ENCODE measurements around the gene OVOL1. TPM values are rescaled to one million over a fixed set of nuclear protein-coding genes. Genes with fewer than 3 reads are reported as not detected.

The OVOL1 gene
- total RNA-seq, 1 donor from 2014 or later, result 0.36 TPM

DNA sequence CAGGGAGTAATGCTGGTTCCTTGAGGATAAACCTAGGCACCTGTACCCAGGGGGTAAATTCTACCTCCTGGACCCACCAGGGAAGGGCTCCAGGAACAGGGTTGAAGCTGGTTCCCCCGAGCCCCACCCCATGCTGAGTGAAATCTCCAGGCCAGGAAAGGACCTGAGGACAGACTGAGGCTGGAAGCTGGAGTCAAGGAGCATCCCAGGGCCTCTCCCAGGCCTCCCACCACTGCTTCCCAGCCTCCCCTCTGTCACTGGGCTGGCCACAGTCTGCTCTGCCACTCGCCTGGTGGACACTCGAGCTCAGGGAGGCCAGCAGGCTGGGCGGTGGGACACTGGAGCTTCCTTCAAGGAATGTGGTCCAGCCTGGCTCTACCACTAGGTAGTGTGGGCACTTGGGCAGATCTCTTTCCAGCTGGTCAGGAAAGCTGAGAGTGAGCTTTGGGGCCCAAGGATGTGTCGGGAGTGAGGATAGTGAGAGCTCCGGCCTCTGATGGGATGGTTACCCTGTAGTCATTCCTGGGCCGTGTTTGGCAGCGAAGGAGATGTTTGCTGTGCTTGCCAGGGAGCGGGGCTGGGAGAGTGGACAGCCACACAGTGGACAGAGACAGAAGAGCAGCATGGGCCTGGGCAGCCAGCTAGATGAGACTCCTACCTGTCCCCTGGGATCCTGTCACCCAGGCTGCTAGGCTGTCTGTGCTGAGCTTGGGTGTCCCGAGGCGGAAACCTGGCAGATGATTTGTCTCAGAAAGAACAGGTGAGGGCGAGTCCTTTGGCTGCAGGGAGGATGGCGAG, 3.4 kb downstream of the OVOL1 start:
- Mint-ChIP-seq H3K27me3 (ENCODE audit: insufficient read depth) (peaks cover 31% of the 10 kb centered on the region), H3K4me1 (ENCODE audit: low read depth) (peaks cover 23% of the 10 kb centered on the region), H3K4me3 (no peak overlapping the region), H3K36me3 (ENCODE audit: low read depth) (no peaks in the 10 kb centered on the region), H3K9me3 (no peaks in the 10 kb centered on the region), H3K27ac (no peak overlapping the region)
- DNase-seq (ENCODE audit: low spot score), result no peak
- intact Hi-C loops (cut with micrococcal nuclease), result no loop called here

- peaks cover 17% of the 10 kb centered on the region for H3K4me1 Mint-ChIP-seq (ENCODE audit: low read depth)
- no peak for DNase-seq (ENCODE audit: low spot score)
- intact Hi-C loops (cut with micrococcal nuclease), result loop anchor here (1.0 kb wide), 3 partner anchors 11 to 211 kb away; partner anchors contain the start of genes AP5B1, BANF1 and EIF1AD
- H3K9me3 Mint-ChIP-seq, result no peaks in the 10 kb centered on the region
- H3K27me3 Mint-ChIP-seq (ENCODE audit: insufficient read depth), result peaks cover 24% of the 10 kb centered on the region
- no peaks in the 10 kb centered on the region for H3K36me3 Mint-ChIP-seq (ENCODE audit: low read depth)
- no peak overlapping the region for H3K4me3 Mint-ChIP-seq
- peak overlapping the region; percentile 34 for H3K27ac Mint-ChIP-seq
Observed at GRCh38 chr11:65790902-65791650, 4.2 kb downstream of the OVOL1 start.

GRCh38 chr11:65791719-65792213, 4.9 kb downstream of the OVOL1 start:
- Mint-ChIP-seq H3K27ac (peak overlapping the region; percentile 29), H3K9me3 (no peaks in the 10 kb centered on the region), H3K36me3 (ENCODE audit: low read depth) (no peaks in the 10 kb centered on the region), H3K4me3 (no peak overlapping the region), H3K27me3 (ENCODE audit: insufficient read depth) (peaks cover 24% of the 10 kb centered on the region), H3K4me1 (ENCODE audit: low read depth) (peaks cover 17% of the 10 kb centered on the region)
- peak; percentile 56 for DNase-seq (ENCODE audit: low spot score)
- intact Hi-C loops (cut with micrococcal nuclease), result loop anchor here (1.0 kb wide), 3 partner anchors 11 to 211 kb away; partner anchors contain the start of genes AP5B1, BANF1 and EIF1AD

DNA sequence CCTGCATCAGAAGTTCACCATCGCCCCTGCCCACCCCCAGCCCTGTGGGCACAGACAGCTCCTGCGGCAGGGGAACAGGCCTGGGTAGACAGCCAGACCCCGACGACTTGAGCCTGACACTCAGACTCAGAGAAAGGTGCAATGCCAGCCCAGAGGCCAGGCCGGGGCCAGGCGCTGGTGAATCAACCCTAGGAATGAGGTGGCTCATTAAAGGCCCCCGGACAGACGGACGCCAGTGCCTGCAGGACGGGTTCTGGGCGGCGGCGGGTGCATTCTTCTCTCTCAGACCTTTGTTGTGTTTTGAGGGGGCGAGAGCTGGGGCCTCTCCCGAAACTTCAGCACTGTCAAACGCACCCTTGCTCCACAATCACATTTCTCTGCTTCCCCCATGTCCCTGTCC, 5.6 kb downstream of the OVOL1 start:
- H3K4me3 Mint-ChIP-seq, result no peak overlapping the region
- H3K9me3 Mint-ChIP-seq, result no peaks in the 10 kb centered on the region
- peaks cover 20% of the 10 kb centered on the region for H3K27me3 Mint-ChIP-seq (ENCODE audit: insufficient read depth)
- peaks cover 17% of the 10 kb centered on the region for H3K4me1 Mint-ChIP-seq (ENCODE audit: low read depth)
- intact Hi-C loops (cut with micrococcal nuclease), result no loop called here
- H3K36me3 Mint-ChIP-seq (ENCODE audit: low read depth), result no peaks in the 10 kb centered on the region
- no peak for DNase-seq (ENCODE audit: low spot score)
- H3K27ac Mint-ChIP-seq, result peak overlapping the region; percentile 77

GRCh38 chr11:65793144-65793581, 6.3 kb downstream of the OVOL1 start:
- H3K9me3 Mint-ChIP-seq, result no peaks in the 10 kb centered on the region
- H3K36me3 Mint-ChIP-seq (ENCODE audit: low read depth), result no peaks in the 10 kb centered on the region
- peaks cover 14% of the 10 kb centered on the region for H3K4me1 Mint-ChIP-seq (ENCODE audit: low read depth)
- H3K27ac Mint-ChIP-seq, result no peak overlapping the region
- no peak overlapping the region for H3K4me3 Mint-ChIP-seq
- H3K27me3 Mint-ChIP-seq (ENCODE audit: insufficient read depth), result peaks cover 16% of the 10 kb centered on the region
- intact Hi-C loops (cut with micrococcal nuclease), result no loop called here
- DNase-seq (ENCODE audit: low spot score), result no peak

- intact Hi-C loops (cut with micrococcal nuclease), result no loop called here
- no peak for DNase-seq (ENCODE audit: low spot score)
- Mint-ChIP-seq H3K9me3 (no peaks in the 10 kb centered on the region), H3K4me1 (ENCODE audit: low read depth) (peaks cover 12% of the 10 kb centered on the region), H3K36me3 (ENCODE audit: low read depth) (no peaks in the 10 kb centered on the region), H3K27ac (no peak overlapping the region), H3K4me3 (no peak overlapping the region), H3K27me3 (ENCODE audit: insufficient read depth) (peaks cover 10% of the 10 kb centered on the region)
Observed at GRCh38 chr11:65793625-65794400, 7.0 kb downstream of the OVOL1 start.

GRCh38 chr11:65794570-65795510, 8.0 kb downstream of the OVOL1 start:
- Mint-ChIP-seq H3K36me3 (ENCODE audit: low read depth) (no peaks in the 10 kb centered on the region), H3K27ac (no peak overlapping the region), H3K27me3 (ENCODE audit: insufficient read depth) (peaks cover 2% of the 10 kb centered on the region), H3K9me3 (no peaks in the 10 kb centered on the region), H3K4me1 (ENCODE audit: low read depth) (peaks cover 12% of the 10 kb centered on the region), H3K4me3 (no peak overlapping the region)
- intact Hi-C loops (cut with micrococcal nuclease), result no loop called here
- DNase-seq (ENCODE audit: low spot score), result no peak

GRCh38 chr11:65796726-65797601, 10.1 kb downstream of the OVOL1 start:
- intact Hi-C loops (cut with micrococcal nuclease), result no loop called here
- H3K4me3 Mint-ChIP-seq, result no peak overlapping the region
- H3K36me3 Mint-ChIP-seq (ENCODE audit: low read depth), result no peaks in the 10 kb centered on the region
- DNase-seq (ENCODE audit: low spot score), result no peak
- H3K9me3 Mint-ChIP-seq, result no peaks in the 10 kb centered on the region
- H3K27me3 Mint-ChIP-seq (ENCODE audit: insufficient read depth), result peaks cover 2% of the 10 kb centered on the region
- peaks cover 4% of the 10 kb centered on the region for H3K4me1 Mint-ChIP-seq (ENCODE audit: low read depth)
- H3K27ac Mint-ChIP-seq, result no peak overlapping the region

- DNase-seq (ENCODE audit: low spot score), result no peak
- Mint-ChIP-seq H3K27me3 (ENCODE audit: insufficient read depth) (peaks cover 2% of the 10 kb centered on the region), H3K27ac (no peak overlapping the region), H3K4me1 (ENCODE audit: low read depth) (no peaks in the 10 kb centered on the region), H3K9me3 (no peaks in the 10 kb centered on the region), H3K36me3 (ENCODE audit: low read depth) (no peaks in the 10 kb centered on the region), H3K4me3 (no peak overlapping the region)
- intact Hi-C loops (cut with micrococcal nuclease), result no loop called here
Observed at GRCh38 chr11:65797711-65798110, 10.8 kb downstream of the OVOL1 start.

GRCh38 chr11:65798882-65799281, 12.0 kb downstream of the OVOL1 start:
- Mint-ChIP-seq H3K27ac (no peak overlapping the region), H3K9me3 (no peaks in the 10 kb centered on the region), H3K27me3 (ENCODE audit: insufficient read depth) (peaks cover 8% of the 10 kb centered on the region), H3K4me3 (no peak overlapping the region), H3K36me3 (ENCODE audit: low read depth) (no peaks in the 10 kb centered on the region), H3K4me1 (ENCODE audit: low read depth) (no peaks in the 10 kb centered on the region)
- no peak for DNase-seq (ENCODE audit: low spot score)
- intact Hi-C loops (cut with micrococcal nuclease), result no loop called here
